ENCODE results near the gene APOE.

APOE gene

GRCh38 chr19:44954649-44955504, 49.3 kb downstream of the APOE start, which contains the start of gene CLPTM1:
Gene CLPTM1 (plus strand): TSS chr19:44955380. CDS start chr19:44955396, 16 bp downstream.
- DNase-seq (ENCODE audit: low spot score) = peak; percentile 96

GRCh38 chr19:44955505-44956439, 50.2 kb downstream of the APOE start:
- DNase-seq (ENCODE audit: low spot score) = no peak

DNA sequence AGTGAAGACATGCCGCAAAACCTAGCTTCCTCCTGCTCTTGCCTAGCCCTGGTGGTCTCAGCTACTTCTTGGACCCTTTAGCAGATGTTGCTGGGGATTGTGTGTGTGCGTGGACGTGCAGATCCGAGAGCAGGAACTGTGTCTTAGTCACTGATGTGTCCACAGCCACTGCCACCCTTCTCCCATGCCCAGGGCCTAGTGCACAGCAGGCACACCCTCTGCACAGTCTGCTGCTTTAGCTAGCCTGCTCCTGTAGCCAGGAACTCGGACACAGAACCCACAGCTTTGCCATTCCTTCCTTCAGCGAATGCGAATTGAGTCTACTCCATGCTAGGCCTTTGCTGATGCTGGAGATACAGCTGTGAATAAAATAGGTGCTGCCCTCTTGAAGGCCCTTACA, 51.9 kb downstream of the APOE start:
- DNase-seq (ENCODE audit: low spot score) = no peak

DNA sequence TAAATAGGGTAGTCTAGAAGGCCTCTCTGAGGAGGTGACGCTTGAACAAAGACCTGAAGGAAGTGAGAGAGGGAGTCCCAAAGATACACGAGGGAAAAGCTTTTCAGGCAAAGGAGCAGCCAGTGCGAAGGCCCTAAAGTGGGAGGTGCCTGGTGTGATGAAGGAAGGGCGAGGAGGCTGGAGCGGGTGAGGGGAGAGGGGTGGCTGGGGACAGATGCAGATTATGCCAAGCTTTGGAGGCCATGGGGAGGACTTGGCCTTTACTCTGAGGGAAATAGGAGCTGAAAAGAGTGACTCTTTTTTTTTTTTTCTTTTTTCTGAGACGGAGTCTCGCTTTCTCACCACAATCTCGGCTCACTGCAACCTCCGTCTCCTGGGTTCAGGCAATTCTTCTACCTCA, 52.5 kb downstream of the APOE start:
- no peak for DNase-seq (ENCODE audit: low spot score)

Measured in kidney capillary endothelial cell (primary cell).